ENCODE results near the gene TCTA.

GRCh38 chr3:49462222-49462621 lies 50.0 kb downstream of the TCTA start:
- TF ChIP-seq EZH2 (IDR thresholded peaks at IDR 0.05; ENCODE audit: borderline replicate concordance, control insufficient read depth, low read depth, low read length) (no peak), PBX3 (IDR thresholded peaks at IDR 0.05; ENCODE audit: insufficient replicate concordance, low read depth, low read length) (no peak), SPI1 (IDR thresholded peaks at IDR 0.05; ENCODE audit: borderline replicate concordance, insufficient read depth, low read depth, low read length) (no peak), POLR2AphosphoS5 (IDR thresholded peaks at IDR 0.05; ENCODE audit: low read length) (no peak), CREB1 (IDR thresholded peaks at IDR 0.05; ENCODE audit: low read depth) (no peak), POLR2AphosphoS2 (IDR thresholded peaks at IDR 0.05; ENCODE audit: low read depth, low read length) (no peak), ZZZ3 (IDR thresholded peaks at IDR 0.05; ENCODE audit: control insufficient read depth, insufficient read length, low read depth) (no peak), ATF3 (IDR thresholded peaks at IDR 0.05; ENCODE audit: borderline replicate concordance, extremely low read depth, low read depth, low read length) (no peak), GABPA (IDR thresholded peaks at IDR 0.05; ENCODE audit: low read depth) (no peak), POLR2A (IDR thresholded peaks at IDR 0.05; ENCODE audit: low read depth, low read length) (no peak), SRF (IDR thresholded peaks at IDR 0.05; ENCODE audit: low read depth in 2 of 2, low read length in 2 of 2) (no peak)
